ENCODE results near the gene C1orf210.

DNA sequence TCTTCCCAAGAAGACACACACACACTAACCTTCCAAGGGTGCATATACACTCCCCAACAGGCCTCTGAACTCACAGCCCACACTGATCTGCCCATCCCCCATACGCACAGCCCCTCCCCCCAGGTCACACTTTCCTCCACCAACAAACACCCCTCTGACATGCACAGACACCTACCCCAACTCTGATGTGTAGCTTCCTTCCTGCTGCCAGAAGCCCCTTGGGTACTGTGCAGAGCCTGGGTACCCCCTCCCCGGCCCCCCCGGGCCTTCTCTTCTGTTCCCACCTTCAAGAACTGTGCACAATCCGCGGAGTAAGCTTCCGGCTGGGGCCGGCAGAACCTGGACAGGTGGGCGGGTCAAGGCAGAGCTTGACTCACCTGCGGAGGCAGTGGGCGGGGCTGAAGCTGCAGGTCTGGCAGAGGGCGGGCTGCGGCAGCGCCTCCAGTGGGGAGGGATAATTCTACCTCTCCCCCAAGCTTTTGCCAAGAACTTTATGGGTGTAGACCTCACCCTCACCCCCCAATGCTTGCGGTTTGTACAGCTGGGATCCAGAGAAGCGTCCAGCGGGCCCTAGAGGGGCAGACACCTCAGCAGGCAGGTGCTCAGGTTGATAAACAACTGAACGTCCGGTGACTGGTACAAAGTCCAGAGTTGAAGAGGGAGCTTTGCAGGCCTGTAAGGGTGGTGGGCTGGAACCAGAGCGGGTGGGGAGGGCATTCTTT lies at the start of gene C1orf210:
- TF ChIP-seq, protein P1, sequence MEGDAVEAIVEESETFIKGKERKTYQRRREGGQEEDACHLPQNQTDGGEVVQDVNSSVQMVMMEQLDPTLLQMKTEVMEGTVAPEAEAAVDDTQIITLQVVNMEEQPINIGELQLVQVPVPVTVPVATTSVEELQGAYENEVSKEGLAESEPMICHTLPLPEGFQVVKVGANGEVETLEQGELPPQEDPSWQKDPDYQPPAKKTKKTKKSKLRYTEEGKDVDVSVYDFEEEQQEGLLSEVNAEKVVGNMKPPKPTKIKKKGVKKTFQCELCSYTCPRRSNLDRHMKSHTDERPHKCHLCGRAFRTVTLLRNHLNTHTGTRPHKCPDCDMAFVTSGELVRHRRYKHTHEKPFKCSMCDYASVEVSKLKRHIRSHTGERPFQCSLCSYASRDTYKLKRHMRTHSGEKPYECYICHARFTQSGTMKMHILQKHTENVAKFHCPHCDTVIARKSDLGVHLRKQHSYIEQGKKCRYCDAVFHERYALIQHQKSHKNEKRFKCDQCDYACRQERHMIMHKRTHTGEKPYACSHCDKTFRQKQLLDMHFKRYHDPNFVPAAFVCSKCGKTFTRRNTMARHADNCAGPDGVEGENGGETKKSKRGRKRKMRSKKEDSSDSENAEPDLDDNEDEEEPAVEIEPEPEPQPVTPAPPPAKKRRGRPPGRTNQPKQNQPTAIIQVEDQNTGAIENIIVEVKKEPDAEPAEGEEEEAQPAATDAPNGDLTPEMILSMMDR (conservative IDR thresholded peaks at IDR 0.05): peak; percentile 70
- TF ChIP-seq EZH2 (IDR thresholded peaks at IDR 0.05; ENCODE audit: low read depth): no peak
